DMS114 treated with DMSO at 0.1 percent for 48 hours (cell line): ENCODE measurements around the gene NCOA4.
"Not testable (repeated sequence)": the region's sequence is repeated elsewhere in the genome, so short reads cannot be mapped to it uniquely, and the experiment has no call there.

ENCODE experiments used
- DNase-seq: peaks from one replicate; lab custom pipeline; 2025; ENCODE audit not compliant: unreplicated experiment; lab: John Stamatoyannopoulos, UW

The NCOA4 gene

DNA sequence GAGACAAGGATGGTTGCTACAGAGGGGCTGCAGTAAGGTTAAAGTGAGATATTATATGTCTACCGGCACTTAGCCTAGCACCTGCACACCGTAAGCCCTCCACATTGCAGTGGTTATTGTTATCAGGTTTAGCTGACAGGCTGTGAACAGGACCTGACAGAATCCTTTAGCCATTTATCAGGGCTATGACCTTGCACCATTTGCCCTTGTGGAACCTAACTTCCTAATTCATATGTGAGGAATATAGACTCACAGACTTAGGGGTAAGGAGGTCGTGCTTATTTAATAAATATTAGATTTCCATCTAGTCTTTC lies 10.1 kb downstream of the NCOA4 start:
- no peak for DNase-seq

DNA sequence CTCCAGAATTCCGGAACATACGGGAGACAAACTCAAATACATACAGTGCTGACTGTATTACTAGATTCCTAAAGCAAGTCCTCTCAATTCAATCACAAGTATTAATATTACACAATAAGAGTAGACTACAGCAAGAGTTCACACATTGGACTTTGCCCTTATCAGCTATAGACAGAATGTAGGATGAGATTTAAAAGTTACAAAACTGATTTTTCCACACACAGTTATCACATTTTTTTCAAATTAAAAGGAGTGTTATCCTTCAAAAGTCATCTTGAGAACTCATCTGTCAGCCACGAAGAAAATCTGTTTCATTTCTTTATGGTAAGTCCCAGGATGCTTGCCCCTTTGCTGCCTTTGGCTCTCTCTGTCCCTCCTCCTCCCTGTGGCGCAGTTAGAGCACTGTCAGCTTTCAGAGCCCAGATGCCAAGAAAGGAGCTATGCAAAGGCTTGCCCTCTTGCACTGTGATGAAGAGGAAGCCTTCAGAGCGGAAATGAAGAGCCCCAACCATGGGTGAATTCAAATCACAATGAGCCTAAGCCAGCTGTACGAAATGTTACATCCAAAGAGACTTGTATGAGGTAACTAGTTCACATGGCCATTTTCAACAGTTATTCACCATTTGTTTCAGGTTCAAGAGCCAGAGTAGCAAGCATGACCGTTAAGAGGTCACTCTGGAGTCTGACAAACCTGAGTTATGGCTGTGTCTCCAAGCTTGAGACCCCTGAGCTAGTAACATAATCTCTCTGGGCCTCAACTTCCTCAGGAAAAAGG lies 10.7 kb downstream of the NCOA4 start:
- DNase-seq = no peak

DNA sequence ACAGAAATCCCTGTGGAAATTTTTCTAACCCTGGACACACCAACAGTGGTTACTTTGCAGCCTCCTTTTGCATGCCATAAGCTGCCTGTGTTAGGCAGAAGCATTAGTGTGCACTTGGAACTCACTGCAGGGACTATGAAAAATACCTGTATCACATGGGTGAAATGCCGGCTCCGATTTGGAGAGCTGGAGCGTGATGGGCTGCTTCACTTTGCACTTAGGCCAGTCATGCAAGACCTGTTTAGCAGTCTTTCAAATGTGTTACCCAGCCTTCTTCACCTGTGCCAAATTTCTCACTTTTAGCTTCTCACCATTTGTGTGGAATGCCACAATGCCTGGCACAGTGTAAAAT lies 11.3 kb downstream of the NCOA4 start:
- DNase-seq = no peak

DNA sequence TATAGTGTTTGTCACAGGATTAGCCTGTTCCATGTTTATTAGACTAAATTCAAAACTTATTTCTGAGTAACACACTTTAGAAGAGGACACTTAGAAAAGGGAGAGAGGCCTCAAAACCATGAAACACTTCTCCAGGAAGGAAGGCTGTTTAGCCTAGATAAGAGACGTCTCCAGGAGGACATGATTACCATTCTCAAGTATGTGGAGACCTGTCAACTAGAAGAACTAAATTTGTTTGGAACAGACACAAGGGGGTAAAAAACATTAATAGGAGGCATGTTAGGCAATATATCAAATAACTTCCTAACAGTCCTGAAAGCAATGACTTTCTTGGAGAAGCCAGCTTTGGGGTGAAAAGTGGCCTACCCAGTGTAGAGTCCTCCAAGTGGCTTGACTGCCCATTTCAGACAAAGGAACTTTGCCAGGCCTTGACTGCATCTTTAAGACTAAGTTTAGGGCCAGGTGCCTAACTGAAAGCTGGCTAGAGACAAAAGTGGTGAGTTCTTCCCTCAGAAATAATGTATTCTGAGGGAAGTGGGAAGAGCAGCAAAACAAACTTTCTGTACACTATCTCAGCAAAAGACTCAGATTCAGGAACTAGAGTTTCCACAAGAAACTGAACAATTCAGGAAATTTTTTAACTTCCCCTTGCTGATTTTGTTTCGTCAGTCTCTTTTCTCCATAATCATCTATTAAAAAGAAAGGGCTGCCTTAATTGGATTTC lies 11.8 kb downstream of the NCOA4 start:
- no peak for DNase-seq

DNA sequence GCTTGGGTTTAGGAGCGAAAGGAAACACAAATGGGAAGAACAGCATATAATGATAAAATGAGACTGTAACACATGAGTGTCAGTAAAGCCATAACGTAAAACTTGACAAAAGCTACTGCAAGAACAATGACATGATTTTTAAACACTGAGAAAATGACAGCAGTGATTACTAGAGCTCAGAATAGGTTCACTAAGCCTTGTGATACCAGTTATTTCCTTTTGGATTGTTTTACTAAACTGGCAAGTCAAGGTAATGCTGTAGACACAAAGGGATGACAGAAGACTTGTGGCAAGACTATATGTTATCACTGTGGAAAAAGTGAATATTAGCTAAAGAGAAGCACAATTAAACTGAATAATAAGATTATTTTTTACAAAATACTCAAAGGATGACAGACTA lies 12.7 kb downstream of the NCOA4 start:
- DNase-seq = no peak

DNA sequence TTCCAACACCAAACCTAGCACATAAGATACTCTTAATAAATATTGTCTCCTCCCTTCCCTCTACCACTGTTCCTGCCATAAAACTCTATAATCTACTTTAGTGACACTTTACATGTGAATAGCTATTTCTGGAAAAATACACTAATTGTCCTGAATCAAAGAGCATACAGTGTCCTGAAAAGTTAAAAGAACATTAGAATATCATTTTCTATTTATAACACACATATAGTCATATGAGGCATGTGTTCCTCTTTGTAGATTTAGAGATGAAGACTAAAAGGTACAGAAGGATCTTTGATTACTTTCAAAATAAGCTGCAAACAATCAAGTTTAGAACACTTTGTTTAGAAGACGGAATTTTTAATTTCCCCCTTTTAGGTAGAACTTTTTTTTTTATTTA lies 13.6 kb downstream of the NCOA4 start:
- no peak for DNase-seq

DNA sequence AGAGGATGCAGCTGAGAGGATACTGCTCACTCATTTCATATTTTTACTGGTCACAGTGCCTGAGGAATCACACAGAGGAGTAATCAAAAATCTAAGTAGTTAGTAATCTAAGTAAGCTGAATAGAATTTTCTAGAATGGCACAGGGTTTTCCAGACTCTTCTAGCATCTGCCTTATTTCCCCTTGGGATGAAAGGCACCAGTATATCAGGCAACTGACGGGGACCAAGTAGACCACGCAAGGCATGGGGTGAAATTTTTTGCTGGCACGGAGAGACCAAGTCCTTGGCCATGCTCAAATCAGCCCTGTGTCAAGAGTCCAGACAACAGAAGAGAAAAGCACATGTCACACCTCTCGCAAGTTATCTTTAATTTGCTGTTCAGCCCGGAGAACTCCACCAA lies 14.2 kb downstream of the NCOA4 start:
- DNase-seq = no peak

DNA sequence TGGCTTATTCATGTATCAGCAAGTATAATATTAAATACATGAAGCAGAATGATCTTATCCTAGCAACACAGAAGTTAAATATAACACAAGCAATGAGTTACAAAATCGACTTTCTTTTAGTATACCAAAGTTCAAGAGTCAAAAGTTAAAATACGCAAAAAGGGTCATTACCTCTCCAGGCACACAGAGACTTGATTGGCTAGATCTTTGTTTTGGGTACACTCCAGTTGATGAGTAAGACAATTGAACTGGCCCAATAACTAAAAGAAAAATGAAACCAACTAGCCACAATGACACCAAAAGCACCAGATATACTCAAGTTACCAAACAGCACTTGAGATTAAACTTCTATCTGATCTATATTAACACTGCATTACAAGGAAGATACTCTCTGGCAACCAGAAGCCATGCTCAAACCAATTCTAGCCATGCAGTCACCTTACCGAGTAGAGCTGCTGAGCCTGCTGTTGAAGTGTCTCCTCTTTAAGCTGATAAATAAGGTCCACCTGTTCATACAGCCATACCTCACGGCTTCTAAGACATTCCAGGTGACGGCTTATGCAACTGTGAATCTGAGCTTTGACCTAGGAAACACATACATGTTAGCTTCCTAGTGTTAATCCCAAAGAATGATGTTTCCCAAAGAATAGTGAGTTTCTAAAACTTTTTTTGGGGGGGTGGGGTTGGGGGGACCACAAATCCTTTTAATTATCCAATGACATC lies 15.6 kb downstream of the NCOA4 start:
- DNase-seq = no peak

DNA sequence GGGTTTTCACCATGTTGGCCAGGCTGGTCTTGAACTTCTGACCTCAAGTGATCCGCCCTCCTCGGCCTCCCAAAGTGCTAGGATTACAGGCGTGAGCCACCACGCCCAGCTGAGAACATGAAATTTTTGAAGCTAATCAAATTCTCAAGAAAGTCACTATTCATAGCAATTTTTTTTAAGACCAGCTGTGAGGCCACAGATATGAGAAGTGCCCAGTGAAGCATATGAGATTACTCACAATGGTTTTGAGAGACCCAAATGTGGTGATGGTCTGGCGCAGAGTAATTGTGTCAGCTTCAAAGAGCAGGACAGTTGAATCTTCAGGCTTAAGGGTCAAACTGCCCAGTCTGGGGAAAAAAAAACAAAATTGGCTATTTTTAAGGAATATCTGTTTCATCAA lies 16.2 kb downstream of the NCOA4 start:
- DNase-seq = no peak

DNA sequence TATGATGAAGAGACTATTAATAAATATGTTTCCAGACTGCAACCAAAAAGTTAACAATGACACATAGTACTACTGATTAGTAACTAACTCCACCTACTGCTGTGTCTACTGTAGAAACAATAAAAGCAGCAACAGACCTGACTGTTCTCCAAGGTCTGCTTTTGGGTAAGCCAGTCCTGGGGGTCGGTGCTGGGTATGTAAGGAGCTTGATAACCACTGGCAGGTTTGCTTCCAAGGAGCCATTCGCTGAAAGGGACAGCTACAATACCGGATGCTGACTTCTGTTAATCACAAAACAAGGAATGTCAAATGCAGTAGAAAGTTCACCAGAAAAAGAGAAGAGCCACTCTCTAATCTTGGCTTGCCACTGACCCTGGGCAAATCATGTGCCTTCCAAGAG lies 17.7 kb downstream of the NCOA4 start:
- DNase-seq = no peak

DNA sequence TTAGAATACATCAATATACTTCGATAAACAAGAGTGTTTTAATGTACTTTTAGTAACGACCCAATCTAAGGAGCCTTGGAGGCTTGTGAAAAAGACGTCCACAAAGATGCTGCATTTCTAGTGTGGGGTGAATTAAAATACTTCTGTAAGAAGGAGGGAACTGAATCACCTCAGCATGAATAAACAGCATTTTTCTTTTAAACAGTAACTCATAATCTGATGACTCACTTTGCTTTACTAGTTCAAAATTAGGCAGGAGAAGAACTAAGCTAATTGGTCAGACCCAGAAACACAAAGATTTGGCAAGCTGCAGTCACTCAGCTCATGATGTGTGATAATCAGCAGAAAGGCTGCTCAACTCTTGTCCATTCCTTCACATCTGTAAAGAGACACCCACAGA lies 24.2 kb downstream of the NCOA4 start:
- DNase-seq = no peak

DNA sequence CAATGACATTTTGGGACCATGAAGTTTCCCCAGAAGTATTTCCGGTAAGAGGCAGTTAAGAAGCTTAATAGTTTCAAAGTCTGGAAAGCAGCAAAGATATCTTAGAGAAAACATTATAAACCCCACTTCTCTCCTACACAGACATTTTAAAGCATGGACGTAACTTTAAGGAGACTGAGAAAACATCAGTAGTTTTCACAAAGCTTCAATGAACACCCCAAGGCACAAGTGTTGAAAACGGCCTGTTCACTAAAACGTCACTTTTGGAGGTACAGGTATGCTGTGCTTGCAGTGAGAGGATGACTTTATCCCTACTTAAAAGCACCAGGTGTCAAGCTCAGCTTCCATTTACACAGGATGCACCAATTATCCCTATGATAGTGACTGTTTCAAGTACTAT lies 25.0 kb downstream of the NCOA4 start:
- DNase-seq = no peak

DNA sequence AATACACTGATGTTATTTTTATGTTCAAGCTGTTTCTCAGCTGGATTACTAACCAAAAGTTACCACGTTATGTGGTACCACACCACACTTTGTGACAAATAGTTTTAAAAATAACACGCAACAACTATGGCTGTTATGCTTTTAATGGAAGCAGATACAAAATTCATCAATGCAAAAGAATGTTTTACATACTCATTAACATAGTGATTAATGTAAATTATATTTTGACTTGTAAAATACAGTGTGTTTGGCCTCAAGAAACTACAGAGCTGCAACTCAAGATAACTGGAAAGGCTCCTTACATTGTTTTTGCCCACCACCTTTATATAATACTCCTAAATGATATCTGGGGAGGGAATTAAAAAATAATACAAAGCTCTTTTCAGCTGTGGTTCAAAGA lies 25.5 kb downstream of the NCOA4 start:
- no peak for DNase-seq

DNA sequence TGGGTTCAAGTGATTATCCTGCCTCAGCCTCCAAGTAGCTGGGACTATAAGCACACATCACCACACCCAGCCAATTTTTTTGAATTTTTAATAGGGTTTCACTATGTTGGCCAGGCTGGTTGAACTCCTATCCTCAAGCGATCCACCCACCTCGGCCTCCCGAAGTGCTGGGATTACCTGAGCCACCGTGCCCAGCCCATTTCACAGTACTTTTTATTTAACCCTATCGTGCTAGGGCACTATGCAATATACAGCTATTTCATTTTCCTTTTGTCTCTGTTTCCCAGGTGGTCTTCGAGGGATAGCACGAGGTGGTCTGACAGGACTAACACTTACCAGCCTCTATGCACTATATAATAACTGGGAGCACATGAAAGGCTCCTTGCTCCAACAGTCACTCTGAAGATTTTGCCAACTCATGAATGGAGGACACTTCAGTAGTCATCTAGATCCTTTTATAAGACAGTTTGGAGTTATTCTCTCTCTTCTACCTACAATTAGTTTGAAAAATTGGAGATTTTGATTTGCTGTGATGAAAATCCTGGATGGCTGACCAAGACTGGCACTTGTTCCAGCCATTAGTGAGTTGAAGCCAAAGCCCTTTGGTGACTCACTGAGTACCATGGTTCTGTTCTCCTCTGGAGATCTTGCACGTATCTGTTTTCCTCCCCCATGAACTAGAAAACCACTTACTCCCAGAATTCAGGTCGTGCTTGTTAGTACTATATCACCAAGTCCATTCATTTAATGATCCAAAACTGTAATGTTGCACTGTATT lies 27.3 kb downstream of the NCOA4 start:
- DNase-seq = no peak

DNA sequence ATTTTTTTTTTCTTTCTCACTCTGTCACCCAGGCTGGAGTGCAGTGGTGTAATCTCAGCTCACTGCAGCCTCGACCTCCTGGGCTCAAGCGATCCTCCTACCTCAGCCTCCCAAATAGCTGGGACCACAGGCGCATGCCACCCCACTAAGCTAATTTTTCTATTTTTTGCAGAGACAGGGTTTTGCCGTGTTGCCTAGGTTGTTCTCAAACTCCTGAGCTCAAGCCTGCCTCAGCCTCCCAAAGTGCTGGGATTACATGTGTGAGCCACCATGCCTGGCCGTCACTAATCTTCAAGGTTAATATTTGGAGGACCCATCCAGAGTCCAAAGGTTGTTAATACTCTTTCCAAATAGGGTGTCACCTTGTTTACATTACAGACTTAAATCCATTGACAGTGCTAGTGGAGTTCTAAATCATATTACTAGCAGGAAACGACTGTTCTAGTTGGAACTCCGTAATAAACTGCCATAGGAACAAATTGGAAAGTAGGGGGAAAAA lies 28.2 kb downstream of the NCOA4 start:
- not testable (repeated sequence) for DNase-seq

DNA sequence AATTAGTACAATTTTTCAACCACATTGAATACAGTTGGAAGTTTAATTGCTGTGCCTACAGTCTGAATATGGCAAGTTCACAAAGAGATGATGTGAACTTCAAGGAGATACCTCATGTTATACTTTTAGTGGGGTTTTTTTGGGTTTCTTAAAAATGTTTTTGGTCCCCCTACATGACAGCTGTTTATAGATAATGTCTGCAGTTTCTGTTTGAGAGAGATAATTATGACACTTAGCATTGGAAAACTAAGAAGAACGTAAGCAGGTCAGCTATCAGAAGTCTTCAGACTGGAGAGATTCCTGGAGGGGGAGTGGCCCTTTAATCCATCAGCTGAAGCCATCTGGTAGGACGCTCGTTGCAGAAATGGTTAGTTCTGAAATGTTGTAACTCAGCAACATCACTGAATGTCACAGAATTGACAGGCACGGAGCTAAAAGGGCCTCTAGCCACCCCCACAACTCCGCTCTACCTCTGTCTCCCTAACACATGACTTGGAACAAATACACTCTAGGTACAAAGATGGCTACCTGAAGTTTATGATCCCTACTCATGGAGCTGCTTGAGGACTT lies 29.2 kb downstream of the NCOA4 start:
- no peak for DNase-seq

DNA sequence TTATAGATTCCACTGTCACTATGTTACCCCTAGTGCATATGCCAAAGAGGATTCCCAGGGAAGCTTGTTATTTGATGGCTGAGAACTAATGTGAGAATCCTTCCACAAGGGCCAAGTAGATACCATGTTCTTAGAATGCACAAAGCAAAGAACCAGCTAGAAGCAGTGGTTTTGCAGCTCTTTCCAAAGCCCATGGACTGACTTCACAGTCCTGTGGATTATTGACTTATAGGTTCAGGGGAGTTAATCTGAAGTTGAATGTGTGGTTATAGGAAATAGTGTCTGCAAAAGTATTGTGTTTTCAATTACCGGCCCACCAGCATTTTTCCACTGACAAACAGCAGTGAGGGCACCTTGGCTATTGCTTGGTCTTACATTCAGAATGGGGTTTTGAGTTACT lies 29.9 kb downstream of the NCOA4 start:
- DNase-seq = no peak

DNA sequence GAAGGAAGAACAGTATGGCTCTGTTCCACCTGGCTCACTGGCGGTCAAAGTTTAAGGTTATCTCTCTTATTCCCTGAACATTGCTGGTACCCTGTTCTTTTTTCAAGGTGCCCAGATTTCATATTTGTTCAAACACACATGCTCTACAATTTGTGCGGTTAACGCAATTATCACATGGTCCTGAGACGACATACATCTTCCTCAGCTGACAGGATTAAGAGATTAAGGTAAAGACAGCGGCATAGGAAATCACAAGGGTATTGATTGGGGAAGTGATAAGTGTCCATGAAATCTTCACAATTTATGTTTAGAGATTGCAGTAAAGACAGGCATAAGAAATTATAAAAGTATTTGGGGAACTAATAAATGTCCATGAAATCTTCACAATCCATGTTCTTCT lies 30.5 kb downstream of the NCOA4 start:
- DNase-seq = not testable (repeated sequence)

DNA sequence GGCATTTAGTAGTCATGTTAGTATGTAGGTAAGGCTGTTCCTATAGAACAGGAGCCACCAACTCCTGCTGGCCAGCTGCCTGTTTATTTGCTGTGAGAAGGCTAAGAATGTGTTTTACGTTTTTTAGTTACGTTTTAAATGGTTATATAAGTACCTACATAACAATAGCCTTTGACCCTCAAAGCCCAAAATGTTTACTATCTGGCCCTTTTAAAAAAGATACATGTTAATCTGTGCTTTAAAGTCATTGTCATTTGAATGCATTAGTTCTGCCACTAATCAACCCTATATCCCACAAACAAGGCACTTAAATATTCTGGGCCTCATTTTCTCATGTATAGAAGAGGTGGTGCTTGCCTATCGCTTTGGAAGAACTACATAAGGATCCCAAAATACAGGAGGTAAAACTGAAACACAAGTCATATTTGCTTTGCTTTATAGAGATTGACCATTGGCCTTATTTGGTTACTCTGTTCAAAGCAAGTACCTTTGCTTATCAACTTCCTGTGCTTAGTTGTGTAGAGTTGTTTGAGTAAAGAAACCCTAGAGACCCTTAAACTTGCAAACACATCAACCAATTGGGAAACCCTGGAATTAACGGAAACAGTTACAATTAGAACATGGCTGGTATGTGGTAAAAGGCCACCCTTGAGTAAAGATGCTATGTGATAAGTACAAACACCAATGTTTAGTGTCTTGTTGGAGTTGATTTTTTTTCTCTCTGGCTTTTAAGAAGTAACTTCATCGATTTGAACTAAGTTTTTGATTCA lies 32.2 kb downstream of the NCOA4 start:
- no peak for DNase-seq

DNA sequence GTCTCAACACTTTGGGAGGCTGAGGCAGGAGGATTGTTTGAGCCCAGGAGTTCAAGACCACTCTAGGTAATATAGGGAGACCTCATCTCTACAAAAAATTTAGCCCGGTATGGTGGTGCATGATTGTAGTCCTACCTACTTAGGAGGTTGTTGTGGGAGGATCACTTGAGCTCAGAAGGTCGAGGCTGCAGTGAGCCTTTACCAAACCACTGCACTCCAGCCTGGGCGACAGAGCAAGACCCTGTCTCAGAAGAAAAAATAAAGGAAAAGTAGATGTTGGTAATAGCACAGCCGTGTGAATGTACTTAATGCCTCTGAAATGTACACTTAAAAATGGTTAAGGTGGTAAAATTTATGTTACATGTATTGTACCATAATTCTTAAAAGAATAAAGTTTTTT lies 32.9 kb downstream of the NCOA4 start:
- no peak for DNase-seq
